ENCODE measurements around the gene POMZP3.
"Not testable (repeated sequence)": the region's sequence is repeated elsewhere in the genome, so short reads cannot be mapped to it uniquely, and the experiment has no call there.

The POMZP3 gene

DNA sequence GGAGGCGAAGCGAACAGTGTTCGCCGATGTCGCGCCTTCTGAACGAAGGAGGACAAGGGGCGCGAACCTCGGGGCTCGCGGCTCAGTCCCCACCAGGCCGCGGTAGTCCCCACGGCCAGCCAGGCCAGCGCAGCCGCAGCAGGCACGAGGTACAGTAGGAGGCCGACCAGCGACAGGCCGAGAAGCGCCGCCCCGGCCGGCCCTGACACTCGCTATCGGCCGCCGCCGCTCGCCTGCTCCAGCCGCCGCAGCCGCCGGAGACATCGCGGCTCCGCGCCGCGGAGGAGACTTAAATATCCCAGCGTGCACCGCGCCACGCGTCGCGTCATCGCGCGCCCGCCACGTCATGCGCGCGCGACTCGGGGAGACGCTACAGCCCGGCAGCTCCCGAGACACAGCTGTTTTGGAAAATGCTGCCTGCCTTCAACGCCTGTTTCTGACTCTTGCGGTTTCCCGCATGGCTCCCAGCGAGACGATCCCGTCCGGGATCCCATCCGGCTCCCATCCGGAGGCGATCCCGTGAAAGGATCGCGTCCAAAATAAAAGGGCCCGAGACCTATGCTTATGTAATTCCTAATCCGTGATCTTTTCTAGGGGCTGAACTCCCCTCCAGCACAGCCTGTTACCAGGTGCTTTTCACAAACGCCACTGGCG lies at the start of gene POMZP3:
TSS of gene POMZP3 (minus strand) at position 291 of the 654 bp plus-strand sequence. CDS start 1,215 bp downstream, outside the sequence.
- peak; percentile 17 for DNase-seq

DNA sequence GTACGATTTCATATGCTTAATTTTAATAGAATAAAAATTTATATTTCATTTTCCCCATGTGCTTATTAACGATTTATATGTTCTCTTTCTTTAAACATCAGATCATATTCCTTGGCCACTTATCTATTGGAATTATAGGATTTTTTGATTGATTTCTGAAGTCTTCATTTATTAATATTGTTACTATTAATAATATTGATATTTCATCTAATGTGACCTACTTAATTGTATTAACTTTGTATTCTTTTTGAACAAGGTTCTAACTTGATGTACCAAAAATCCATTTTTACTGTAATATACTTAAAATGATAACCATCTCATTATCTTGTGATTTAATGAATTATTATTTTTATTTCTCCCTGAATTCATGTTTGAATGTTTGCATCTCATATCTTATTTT lies 48.7 kb upstream of the POMZP3 start:
- not testable (repeated sequence) for DNase-seq

DNA sequence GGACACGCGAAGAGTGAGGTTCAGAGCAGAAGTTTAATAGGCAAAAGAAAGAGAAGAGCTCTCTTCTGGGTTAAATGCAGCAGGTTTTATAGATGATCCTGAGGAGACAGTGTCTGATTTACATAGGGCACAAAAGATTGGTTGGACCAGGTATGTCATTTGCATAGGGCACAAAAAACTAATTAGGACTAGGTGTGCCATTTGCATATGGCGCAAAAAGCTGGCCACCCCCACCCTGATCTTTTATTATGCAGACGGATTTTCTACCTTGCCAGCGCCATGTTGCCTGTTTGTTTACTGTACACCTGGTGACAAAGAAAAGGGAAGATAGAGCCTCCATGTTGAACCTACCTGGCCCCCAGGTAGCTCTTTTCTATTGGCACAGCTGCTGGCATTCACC lies 46.3 kb upstream of the POMZP3 start:
- DNase-seq, result peak; percentile 53

DNA sequence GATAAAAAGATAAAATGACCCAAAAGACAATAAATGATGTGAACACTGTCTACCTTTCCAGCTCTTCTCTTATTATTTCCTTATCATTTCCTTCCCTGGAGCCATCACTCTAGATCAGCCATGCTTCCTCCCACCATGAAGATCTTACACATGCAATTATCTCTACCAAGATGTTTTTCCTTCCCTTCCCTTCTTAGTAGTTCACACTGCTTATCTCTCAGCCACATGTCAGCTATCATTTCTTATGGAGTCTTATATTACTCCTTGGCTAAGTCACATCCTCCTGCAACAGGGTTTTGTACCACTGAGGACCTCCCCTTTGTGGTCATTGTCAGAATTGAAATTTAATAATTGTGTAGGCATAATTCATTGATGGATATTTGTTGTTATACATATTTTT lies 32.1 kb upstream of the POMZP3 start:
- not testable (repeated sequence) for DNase-seq

DNA sequence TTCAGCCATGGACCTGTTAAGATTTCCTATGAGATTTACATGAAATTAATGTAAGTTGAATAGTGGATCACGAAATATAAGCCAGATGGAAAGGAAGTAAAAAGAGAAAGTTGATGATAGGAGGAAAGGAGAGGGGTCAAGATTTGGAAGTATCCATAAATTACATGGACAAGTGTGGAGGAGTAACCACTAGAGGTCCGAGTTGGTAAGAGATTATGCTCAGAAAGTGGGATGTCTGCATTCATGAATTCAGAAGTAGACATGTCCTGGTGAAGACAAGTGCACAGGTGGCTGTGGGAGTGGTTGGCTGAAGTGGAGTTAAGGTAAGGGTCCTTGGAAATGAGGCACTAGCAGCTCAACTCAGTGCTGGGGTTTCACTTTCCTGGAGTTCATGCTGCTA lies 29.3 kb upstream of the POMZP3 start:
- not testable (repeated sequence) for DNase-seq

DNA sequence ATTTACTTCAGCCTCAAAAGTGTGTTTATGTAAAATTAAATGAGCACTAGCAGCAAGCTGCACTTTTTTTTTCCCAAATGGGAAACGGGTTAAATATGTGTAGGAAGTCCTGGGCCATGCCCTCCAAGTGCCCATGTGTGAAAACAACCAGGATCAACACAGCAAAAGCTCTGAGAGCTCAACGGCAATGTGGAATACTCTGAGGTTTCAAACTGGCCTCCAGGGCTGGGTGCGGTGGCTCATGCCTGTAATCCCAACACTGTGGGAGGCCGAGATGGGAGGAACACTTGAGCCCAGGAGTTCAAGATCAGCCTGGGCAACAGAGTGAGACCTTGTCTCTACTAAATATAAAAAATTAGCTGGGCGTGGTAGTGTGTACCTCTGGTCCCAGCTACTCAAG lies 15.5 kb upstream of the POMZP3 start:
- not testable (repeated sequence) for DNase-seq

DNA sequence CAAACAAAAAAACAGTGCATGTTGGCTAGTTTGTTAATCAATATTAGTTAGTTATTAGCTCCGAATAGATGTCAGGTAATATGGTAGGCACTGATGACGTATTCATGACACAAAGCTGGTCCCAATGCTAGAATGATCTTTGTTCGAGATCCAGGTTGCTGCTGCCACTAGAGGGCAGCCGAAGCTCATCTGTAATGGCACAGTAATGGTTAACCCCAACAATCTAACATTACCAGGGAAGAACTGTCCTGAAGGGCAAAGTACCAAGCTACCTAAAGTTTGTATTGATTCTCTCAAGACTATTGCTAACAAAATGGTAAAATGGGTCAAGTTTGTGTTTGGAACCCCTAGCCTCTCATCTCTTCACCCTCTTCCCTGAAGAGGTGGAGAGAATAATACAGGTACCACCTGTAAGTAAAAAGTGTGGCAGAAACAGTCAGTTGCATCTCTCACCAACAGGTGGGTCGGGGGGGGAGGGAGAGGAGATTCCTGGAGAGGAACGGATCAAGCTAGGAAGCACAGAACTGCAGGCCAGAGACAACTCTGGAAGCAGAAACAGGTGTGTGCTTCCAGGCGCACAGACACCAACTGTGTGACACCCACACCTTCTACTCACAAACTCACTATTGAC lies 10.1 kb upstream of the POMZP3 start:
- DNase-seq, result peak; percentile 3

DNA sequence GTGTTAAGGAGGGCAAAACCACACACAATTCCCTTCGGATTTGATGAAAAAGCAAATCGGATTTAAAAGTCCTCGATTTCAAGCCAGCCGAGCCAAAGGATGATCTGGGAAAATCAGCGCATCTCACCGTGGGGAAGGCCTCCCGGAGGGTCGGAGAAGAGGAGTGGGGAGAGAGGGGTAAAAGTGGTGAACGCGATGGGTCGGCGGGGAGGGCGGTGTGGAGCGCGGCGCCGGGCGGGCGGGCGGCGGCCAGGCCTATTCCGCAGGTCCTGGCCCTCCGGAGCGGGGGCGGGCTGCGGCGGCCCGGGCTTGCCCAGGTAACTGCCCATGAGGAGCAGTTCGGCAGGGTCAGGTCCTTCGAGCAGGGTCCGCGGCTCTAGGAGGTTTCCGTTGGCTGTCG lies 498 bp downstream of the POMZP3 start:
- DNase-seq, result peak; percentile 1

DNA sequence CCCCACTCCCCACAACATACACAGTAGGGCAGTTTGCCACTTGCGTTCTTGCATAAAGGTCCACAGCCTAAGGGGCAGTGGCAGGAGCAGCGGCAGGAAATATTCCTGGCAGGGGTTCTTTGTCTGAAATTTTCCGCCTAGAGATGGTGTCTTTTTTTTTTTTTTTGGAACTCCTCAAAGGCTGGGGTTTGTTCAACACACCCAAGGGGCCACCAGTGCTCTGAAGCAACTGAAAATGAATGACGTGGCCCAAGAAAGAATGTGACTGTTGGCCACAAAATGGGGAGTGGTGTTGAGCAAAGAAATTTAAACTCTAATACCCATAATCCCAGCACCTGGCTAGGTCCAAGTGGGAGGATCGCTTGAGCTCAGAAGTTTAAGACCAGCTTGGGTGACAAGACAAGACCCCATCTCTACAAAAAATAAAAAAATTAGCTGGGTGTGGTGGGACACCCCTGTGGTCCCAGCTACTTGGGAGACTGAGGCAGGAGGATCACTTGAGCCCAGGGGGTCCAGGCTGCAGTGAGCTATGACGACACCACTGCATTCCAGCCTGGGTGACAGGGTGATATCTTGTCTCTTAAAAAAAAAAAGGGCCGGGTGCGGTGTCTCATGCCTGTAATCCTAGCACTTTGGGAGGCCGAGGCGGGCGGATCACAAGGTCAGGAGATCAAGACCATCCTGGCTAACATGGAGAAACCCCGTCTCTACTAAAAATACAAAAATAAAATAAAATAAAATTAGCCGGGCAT lies 7.5 kb downstream of the POMZP3 start:
- not testable (repeated sequence) for DNase-seq

DNA sequence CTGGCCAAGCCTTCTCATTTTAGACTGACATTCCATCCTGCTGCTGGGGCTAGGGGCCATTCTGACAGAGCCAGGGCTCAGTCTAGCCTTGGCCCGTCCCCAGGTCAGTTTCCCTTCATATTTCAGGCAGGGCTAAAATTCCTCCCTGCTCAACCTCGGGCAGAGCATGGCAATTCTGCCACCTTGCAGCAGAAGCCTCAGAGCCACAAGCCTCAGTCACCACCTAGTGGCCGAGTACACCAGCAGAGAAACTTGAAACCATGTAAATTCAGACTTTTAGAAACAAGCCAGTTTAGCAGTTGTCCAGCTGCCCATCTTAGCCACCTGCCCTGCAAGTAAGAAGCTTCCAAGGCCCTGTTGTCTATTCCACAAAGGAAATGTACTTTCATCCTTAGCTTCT lies 13.3 kb downstream of the POMZP3 start:
- not testable (repeated sequence) for DNase-seq

DNA sequence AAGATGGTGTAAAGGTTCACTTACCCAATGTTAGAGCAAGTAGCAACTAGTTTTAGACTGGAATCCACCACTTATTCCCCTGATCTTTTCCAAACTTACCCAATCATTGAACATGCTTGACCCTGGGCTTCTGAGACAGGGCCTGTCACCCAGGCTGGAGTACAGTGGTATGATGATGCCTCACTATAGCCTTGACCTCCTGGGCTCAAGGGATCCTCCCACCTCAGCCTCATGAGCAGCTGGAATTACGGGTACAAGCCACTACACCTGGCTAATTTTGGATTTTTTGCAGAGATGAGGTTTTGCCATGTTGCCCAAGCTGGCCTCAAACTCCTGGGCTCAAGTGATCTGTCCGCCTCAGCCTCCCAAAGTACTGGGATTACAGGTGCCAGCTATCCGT lies 14.8 kb downstream of the POMZP3 start:
- DNase-seq, result not testable (repeated sequence)

DNA sequence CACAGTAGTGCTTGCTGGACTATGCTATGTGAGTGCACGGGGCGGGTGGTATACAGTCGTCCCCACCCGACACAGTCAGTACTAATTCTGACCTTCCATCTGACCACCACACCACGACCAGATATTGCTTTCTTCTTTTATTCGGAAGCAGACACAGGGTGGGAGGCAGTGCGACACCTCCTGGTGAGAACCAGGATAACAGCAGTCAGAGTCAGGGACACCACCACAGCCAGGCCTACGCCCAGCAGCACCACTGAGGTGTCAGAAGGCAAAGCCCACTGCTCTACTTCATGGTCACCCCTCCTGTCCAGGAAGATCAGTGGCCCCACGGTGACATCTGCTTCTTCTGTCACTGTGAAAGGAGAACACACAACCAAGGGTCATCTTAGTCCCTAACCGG lies 17.2 kb downstream of the POMZP3 start:
- not testable (repeated sequence) for DNase-seq

DNA sequence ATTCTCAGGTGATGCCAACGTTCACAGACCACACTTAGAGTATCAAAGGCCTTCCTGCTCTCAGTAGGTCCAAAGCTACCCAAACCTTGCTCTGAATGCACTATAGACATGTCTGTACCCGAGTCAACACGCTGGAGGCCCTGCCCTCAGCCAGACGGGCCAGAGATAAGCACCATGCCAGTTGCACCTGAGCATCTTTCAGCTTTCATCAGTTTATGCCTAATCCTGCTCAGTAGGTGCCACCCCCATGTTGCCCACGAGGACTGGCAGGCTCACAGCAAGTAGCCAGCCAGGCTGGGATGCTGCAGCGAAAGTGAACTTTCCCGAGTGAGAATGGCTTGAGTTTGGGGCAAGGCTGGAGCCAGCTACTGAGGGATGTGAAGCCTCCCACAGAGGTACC lies 18.6 kb downstream of the POMZP3 start:
- DNase-seq, result not testable (repeated sequence)

DNA sequence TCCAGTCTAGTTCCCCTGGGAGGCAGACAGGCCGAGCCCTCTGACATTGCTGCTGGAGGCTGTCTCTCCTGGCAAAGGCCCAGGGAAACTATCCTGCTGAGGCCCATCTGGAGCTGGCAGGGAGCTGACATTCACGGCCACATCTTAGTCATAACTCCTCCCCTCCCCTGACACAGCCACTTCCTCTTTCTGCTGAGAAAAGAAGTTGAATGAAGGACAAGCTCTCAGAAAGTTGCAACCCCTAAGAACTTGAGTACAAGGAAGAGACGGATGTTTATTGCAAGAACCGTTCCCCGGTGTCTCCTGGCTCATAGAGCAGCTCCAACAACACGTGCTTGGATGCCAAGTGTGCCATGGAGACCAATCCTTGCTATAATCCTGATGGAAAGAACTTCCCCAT lies 21.1 kb downstream of the POMZP3 start:
- DNase-seq, result peak; percentile 61

DNA sequence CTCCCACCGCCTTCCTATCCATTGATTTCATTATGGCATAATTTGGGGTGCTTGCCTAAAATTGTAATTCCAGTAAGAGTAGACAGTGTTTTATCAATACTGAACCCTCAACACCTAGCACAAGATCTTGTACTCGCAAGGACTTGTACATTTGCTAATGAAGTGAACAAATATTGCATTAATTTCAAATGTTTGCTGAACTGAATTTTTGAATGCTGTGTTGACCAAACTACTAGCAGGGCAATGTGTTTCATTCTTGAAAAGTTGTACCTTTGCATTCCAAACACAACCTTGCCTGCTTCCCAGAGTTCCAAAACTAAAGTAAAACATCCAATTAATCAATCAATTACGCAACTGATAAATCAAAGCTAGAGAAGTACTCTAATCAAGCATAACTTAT lies 26.4 kb downstream of the POMZP3 start:
- DNase-seq, result not testable (repeated sequence)

DNA sequence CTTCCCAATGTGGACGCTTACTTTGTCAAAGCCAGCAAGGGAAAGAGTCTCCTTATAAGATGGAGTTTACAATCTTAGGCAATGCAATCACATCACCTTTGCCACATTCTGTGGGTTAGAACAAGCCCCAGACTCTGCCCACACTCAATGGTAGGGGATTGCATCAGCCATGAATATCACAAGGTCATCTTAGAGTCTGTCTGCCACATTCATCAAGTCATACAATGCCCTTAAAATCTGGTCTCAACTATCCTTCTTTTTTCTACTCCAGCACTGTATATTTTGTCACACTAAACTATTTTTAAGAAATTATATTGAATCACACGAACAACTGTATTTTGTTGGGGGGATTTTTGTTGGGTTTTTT lies 27.0 kb downstream of the POMZP3 start:
- not testable (repeated sequence) for DNase-seq

DNA sequence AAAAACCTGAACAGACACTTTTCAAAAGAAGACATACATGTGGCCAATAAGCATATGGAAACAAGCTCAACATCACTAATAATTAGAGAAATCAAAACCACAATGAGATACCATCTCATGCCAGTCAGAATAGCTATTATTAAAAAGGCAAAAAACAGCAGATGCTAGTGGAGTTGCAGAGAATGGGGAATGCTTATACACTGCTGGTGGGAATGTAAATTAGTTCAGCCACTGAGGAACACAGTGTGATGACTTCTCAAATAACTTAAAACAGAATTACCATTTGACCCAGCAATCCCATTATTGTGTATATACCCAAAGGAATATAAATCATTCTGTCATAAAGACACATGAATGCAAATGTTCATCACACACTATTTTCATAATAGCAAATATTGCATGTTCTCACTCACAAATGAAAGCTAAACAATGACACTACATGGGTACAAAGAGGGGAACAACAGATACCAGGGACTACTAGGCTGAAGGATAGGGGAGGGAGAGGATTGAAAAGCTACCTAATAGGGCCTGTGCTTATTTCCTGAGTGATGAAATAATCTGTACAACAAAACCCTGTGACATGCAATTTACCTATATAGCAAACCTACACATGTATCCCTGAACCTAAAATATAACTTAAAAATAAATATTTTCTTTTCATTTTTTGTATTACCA lies 28.4 kb downstream of the POMZP3 start:
- DNase-seq, result not testable (repeated sequence)

DNA sequence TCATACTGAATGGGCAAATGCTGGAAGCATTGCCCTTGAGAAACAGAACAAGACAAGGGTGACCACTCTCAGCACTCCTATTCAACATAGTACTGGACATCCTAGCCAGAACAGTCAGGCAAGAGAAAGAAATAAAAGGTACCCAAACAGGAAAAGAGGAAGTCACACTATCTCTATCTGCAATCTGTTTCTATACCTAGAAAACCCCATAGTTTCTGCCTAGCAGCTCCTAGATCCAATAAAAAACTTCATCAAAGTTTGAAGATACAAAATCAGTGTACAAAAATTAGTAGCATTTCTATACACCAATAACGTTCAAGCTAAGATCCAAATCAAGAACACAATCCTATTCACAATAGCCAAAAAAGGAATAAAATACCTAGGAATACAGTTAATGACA lies 29.8 kb downstream of the POMZP3 start:
- DNase-seq, result not testable (repeated sequence)

DNA sequence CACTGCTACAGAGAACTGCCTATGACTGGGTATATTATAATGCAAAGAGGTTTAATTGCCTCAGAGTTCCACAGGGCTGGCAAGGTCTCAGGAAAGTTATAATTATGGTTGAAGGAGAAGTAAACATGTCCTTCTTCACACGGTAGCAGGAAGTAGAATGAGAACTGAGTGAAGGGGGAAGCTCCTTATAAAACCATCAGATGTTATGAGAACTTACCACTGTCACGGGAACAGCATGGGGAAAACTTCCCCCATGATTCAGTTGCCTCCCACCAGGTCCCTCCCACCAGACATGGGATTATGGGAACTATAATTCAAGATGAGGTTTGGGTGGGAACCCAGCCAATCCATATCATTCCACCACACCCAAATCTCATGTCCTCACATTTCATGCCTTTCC lies 34.4 kb downstream of the POMZP3 start:
- DNase-seq, result not testable (repeated sequence)

DNA sequence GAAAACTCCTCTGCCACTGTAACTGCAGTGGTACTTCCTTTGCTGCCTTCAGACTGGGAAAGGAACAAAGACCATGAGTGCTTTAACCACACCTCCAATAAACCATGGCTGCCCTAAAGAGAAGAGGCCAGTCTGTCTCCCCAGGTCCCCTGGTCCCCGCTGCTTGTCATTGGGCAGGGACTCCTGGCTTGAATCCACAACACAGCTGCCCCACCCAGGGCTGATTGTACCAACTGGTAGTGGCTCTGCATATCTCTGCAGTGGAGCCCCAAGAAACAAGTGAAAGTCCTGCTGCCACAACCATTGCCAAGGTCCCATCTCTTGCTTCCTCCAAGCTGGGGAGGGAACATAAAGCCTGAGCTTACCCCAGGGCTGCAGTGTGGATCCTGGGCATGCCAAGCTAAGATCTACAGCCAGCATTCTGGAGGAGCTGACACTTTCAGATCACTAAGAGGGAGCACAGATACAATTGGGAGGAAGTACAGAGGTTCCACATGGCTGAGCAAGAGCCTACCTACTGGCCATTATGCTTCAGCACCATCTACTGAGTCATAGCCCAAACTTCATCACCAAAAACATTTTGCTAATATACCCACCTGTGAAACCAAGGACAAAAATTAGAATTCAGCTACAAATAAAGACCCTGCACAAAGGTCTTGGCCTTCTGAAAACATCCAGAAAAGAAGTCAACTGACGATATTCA lies 35.3 kb downstream of the POMZP3 start:
- not testable (repeated sequence) for DNase-seq

DNA sequence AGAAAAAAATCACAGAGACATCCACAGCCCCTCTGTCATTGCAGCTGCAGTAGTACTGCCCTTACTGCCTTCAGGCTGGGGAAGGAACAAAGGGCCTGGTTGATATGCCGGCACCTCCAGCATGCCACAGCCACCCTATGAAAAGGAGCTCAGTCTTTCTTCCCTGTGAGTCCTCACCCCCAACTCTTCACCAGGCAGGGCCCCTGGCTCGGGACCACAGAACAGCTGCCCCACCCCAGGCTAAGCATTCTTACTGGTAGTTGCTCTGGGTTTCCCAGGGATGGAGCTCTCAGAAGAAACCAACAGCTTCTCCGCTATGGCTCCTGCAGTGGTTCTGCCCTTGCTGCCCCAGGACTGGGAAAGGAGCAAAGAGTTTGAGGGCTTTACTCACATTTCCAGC lies 36.0 kb downstream of the POMZP3 start:
- not testable (repeated sequence) for DNase-seq

DNA sequence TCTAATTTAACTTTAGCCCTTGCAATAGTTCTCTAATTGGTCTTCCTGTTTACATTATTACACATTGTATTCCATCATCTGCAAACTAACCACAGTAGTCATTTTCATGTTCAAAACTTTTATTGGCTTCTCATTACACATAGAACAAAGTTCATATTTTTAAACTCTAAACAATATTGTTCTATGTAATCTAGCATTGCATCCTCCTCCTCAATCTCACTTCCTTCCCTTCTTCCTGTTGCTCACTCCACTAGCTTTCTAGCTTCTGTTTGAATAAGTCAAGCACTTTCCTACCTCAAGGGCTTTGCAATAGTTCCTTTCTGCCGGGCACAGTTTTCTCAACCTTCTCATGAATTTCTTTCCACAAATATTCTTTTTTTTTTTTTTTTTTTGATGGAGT lies 38.5 kb downstream of the POMZP3 start:
- not testable (repeated sequence) for DNase-seq

Data from NCI-H345 (cell line).